Liver (tissue), 3 donors: Measurements from ENCODE around the gene GALR1.
"Not testable (repeated sequence)": the region's sequence is repeated elsewhere in the genome, so short reads cannot be mapped to it uniquely, and the experiment has no call there.

Source experiments
- CTCF ChIP-seq: fragments of 150-350 bp; IDR thresholded peaks from 2 replicates; pipeline ENCODE4 v1.5.1; 2017; ENCODE audit warnings: improper control_type of control experiment, low read depth, low read length; ENCODE audit not compliant: missing input control
- EGR1 ChIP-seq, 2 donors: IDR thresholded peaks; 2 replicates each; pipeline ENCODE4 v1.6.1; 2016 to 2018; ENCODE audit warnings: antibody characterized with exemption in 2 of 2, low read depth in 2 of 2
- FOXA1 ChIP-seq: IDR thresholded peaks from 2 replicates; pipeline ENCODE4 v1.6.1; 2016; ENCODE audit warnings: antibody characterized with exemption
- FOXA2 ChIP-seq: IDR thresholded peaks from 2 replicates; pipeline ENCODE4 v1.6.1; 2016; ENCODE audit warnings: antibody characterized with exemption
- GABPA ChIP-seq, 2 donors: IDR thresholded peaks in 1 of 2; conservative IDR thresholded peaks in 1 of 2; 2 replicates each; pipeline ENCODE4 v1.6.1; 2016; ENCODE audit warnings: antibody characterized with exemption in 2 of 2, mild to moderate bottlenecking in 1 of 2, moderate library complexity in 1 of 2
- JUND ChIP-seq, 2 donors: IDR thresholded peaks; 2 replicates each; pipeline ENCODE4 v1.6.1; 2016; ENCODE audit warnings: antibody characterized with exemption in 2 of 2
- MAX ChIP-seq: IDR thresholded peaks from 2 replicates; pipeline ENCODE4 v1.6.1; 2016; ENCODE audit warnings: antibody characterized with exemption
- NR2F2 ChIP-seq: IDR thresholded peaks from 2 replicates; pipeline ENCODE4 v1.6.1; 2016; ENCODE audit warnings: antibody characterized with exemption
- REST ChIP-seq: IDR thresholded peaks from 2 replicates; pipeline ENCODE4 v1.6.1; 2016; ENCODE audit warnings: antibody characterized with exemption, mild to moderate bottlenecking
- RXRA ChIP-seq, 2 donors: IDR thresholded peaks; 2 replicates each; pipeline ENCODE4 v1.6.1; 2017 to 2018; ENCODE audit warnings: antibody characterized with exemption in 2 of 2, mild to moderate bottlenecking in 1 of 2
- SP1 ChIP-seq: IDR thresholded peaks from 2 replicates; pipeline ENCODE4 v1.6.1; 2018; ENCODE audit warnings: antibody characterized with exemption, mild to moderate bottlenecking
- TAF1 ChIP-seq: conservative IDR thresholded peaks from 2 replicates; pipeline ENCODE4 v1.6.1; 2016; ENCODE audit warnings: antibody characterized with exemption, mild to moderate bottlenecking
- YY1 ChIP-seq: IDR thresholded peaks from 2 replicates; pipeline ENCODE4 v1.6.1; 2016; ENCODE audit warnings: antibody characterized with exemption, mild to moderate bottlenecking
- ZBTB33 ChIP-seq: IDR thresholded peaks from 2 replicates; pipeline ENCODE4 v1.6.1; 2016; ENCODE audit warnings: antibody characterized with exemption
- donor health status: healthy.
- donor health status: healthy.

- not testable (repeated sequence) for TF ChIP-seq CTCF; ZBTB33; FOXA1; FOXA2; YY1; REST; GABPA (IDR thresholded peaks at IDR 0.05 in 1 of 2, conservative IDR thresholded peaks at IDR 0.05 in 1 of 2); RXRA (IDR thresholded peaks at IDR 0.05); MAX; SP1; NR2F2; JUND (IDR thresholded peaks at IDR 0.05); EGR1 (IDR thresholded peaks at IDR 0.05; ENCODE audit: low read depth in 2 of 2); TAF1
Observed at GRCh38 chr18:77290841-77291240, 41.2 kb downstream of the GALR1 start.
